Measurements from ENCODE around the gene SSRP1.

Gene SSRP1

DNA sequence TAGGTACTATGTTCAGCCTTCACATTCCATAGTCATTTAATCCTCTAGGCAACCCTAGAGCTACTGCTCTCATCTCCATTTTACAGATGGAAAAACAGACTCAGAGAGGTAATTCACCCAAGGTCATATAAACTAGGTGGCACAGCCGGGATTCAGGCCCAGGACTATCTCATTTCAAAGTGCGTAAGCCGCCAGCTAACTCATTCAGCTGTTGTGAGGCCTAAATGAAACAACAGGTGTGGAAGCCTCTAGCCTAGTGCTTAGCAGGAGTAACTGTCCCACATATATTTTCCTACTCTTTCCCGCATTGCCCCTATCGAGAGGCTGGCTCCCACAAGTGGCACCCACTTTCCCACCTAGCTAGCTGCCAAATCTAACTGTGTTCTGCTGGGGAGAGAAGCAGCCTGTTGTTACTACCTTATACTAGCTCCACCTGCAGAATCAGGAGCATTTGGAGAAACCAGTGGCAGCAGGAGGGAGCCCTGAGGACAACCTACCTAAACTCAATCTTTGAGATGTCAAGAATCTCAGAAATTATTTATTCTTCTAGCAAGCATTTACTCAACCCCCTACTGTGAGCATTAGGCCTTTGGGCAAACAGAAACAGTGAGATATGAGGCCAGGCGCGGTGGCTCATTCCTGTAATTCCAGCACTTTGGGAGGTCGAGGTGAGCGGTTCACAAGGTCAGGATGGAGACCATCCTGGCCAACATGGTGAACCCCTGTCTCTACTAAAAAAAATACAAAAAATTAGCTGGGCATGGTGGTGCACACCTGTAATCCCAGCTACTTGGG is 24.4 kb upstream of the SSRP1 start:
- no peak for DNase-seq (ENCODE audit: low read depth)

DNA sequence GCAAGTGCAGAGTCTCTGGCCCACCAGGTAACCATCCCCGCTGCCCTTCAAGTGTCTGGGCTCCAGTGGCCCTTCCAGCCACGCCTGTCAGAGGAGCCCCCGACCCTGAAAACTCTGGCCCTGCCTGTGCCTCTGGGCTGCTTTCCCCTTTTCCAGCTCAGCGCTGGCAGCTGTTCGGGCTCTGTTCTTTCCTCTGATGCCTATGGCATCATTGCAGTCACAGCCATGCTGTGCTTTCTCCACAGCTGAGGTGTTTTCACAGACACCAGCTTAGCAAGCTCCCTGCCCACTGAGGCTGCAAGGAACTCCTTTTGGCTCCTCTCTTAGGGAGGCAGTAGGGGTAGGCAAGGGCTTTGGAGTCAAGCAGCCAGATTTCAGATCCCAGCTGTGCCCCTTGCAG is 23.7 kb upstream of the SSRP1 start:
- no peak for DNase-seq (ENCODE audit: low read depth)

DNA sequence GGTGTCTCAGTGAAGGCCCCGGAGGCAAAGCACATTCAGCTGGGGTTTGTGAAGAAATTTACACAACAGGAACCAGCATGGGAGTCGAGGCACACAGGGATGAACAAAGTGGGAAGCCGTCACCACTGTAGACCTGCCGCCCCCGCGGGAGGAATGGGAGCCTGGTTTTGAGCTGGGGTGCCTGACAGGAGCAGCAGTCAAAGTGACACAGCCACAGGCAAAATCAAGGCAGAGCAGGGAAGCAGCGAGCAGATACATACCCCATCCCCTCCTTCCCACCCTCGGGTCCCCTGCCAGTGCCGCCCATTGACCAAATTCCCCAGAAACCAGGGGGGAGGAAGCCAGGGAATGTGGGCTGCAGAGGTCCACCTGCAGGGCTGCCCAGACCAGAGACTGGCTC is 23.3 kb upstream of the SSRP1 start:
- no peak for DNase-seq (ENCODE audit: low read depth)

DNA sequence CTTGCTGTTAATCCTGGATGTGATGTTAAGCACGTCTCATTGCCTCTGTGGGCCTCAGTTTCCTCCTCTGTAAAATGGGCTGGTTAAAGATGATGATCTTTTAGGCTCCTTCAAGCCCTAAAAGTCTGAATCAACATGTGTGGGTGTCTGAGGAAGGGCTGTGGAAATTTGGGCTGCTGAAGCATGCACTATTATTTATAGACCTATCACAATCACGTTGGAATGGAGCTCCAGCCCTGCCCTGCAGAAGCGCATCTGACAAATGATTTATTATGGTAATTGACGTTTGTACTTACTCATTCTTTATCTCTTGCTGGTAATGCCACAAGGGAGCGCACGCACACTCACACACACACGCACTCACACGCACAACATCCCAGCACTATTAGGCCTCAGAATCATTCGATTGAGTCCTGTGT is 22.9 kb upstream of the SSRP1 start:
- no peak for DNase-seq (ENCODE audit: low read depth)

DNA sequence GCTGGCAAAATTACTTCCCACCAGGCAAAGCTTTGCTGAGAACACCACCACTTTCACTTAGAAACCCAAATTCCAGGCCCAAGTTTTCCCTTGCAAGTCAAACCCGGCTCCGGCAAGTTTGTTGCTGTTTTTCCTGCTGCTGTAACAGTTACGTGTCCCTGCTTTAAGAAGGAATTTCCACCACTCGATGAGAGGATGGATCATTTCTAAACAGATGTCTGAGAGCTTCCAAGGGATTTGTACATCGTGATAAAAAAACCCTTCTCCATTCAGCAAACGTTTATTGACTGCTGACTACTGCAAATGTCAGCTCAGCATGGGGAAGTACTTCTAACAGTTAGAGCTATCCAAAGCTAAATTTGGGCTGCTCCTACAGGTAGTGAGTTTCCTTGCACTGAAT is 22.2 kb upstream of the SSRP1 start:
- no peak for DNase-seq (ENCODE audit: low read depth)

DNA sequence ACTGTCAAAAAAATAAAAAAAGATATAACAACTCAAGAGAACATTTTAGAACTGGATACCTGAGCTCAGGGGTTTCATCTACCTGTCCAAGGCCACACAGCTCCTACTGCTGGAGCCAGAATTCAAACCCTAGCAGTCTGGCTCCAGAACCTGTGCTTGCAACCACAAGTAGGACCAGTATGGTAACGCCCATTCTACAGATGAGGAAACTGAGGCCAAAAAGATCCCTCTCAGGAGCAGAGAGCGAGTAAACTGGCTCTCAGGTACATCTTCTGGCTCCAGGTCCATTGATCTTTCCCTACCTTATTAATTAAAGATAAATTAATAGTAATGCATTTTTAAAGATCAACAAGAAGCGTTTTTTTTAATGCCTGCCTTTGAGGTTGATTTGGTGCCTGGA is 21.6 kb upstream of the SSRP1 start:
- DNase-seq (ENCODE audit: low read depth) = no peak

DNA sequence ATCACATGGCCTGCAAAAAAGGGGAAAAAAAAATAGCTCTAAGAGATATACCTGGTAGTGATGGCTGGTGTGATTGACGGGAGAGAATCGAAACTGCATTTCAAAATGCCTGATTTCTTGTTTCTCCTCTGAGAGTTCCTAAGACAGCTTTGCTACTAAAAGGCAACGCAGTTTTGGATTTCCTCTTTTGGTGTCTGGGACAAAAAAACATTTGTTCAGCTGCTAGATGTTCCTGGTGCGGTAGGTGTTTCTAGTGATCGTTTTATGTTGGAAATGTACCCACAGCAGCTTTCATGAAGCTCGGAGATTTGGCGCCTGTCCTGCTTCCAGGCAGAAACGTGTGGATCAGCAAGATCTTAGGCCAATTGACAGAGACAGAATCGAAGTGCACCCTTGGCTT is 20.6 kb upstream of the SSRP1 start:
- no peak for DNase-seq (ENCODE audit: low read depth)

DNA sequence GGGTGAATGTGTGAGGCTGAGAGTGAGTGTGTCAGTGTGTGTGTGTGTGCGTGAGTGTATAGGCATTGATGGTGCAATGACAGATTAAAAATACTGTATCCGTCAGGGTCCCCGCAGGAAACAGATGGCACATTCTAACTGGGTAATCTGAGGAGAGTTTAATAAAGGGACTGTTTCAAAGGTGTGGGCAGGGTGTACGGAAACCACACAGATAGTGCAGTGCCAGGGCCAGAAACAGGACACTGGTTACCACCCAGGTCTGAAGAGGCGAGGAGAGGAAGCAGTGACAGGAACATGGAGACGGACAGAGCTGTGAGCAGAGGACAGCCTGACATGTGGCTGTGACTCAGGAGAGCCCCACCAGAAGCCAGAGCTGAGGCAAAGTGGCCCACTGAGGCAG is 19.0 kb upstream of the SSRP1 start:
- DNase-seq (ENCODE audit: low read depth) = no peak

DNA sequence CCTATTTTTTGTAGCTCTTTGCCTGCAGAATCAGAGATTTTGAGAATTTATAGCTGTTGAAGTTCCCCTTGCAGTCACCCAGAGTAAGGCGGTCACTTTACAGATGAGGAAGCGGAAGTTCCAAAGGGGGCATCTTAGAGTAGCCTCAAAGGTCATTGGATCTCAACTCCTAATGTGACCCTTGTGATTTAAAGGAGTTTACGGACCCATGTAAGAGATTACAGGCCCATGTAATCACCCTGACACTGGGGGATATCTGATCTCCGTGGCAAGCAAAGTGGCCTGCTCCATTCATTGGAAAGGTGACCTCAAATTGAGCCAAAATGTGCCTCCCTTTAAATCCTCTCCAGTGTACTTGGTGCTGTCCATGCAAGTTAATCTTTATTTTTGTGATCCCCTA is 18.2 kb upstream of the SSRP1 start:
- DNase-seq (ENCODE audit: low read depth) = no peak

DNA sequence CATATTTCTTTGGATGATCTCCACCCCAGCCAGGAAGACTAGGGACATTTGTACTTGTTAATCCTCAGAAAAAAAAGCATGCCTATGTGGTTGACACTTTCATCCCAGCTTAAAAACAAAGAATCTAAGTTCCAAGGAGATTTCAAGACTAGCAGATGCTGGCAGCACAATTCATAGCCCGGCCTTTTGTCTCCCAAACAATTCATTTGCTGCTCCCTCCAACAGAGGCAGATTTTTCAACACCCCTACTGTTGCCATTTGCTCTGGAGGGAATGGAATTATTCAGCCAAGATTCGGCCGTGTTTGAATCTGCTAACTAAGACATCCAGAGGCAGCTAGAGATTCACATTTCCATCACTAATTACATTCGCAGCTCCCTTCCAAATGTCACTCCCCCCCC is 17.8 kb upstream of the SSRP1 start:
- DNase-seq (ENCODE audit: low read depth) = no peak

DNA sequence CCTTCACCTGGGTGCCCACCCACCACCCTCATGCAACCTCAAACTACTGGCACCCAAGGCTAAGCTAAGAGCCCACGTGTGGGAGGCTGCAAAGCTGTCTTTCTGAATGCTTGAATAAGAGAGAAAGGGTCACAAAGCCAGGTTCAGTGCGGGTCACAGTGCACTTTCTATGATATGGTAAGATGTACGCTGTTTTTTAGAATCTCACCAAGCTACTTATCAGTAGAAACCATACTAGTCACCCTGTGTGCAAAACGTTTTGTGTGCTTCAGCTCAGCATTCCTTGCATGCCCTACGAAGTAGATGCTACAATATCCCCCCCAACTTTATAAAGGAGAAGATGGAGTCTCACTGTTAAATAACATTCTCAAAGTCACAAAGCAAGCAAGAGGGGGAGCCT is 17.3 kb upstream of the SSRP1 start:
- DNase-seq (ENCODE audit: low read depth) = no peak

DNA sequence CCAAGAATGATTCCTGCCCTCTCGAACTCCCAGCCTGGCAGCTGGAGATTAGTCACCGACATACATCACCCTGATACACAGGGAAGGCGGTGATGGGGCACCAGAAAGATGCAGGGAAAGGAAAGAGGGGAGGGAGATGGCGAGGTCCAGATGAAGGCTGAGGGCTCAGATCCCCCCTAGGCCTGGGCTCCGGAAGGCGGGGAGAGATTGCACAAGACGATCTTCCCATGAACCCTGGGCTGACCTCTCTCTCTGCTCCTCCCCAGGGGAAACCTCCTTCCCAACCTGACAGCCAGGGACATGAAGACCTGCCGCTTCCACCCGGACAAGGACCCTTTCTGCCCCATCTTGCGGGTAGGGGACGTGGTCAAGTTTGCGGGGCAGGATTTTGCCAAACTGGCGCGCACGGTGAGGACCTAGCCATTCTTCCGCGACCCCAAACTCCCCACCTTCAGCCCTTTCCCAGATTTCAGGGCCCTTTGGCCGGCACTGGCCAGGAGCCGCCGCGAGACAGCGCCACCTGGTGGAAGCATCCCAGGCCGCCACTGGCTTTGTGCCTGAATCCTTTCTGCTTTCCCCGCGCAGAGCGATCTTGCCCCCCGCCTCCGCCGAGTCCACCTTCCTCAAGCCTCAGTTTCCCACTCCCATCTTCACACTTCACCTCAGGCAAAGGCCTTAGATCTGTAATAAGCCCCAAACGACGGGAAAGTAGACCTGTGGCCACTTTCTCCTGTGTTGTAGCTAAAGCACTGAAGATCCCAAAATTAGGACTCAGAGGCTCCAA is 14.0 kb upstream of the SSRP1 start:
- no peak for DNase-seq (ENCODE audit: low read depth)

DNA sequence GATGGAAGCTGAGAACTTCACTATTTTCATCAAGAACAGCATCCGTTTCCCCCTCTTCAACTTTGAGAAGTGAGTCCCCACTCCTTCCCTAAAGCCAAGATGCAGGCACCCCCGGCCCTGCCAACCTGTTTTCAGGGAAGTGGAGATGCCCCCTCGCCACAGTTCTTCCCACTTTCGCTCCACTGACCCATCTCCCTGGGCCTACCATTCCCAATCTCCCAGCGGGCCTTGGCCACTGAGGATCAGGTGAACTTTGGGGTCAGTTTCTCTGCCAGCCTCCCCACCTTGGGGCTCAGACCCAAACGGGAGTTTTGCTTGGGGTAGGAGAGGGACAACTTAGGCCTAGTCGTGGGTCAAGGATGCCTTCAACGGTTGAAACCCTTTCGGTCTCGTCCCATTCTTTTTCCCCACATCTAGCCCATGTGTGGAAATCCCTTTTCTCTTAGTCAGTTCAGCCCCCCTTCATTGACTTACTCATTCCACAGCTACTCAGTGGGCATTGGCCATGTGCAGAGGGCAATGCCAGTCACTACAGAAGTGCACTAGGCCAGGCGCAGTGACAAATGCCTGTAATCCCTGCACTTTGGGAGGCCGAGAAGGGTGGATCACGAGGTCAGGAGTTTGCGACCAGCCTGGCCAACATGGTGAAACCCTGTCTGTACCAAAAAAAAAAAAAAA is 13.1 kb upstream of the SSRP1 start:
- no peak for DNase-seq (ENCODE audit: low read depth)

DNA sequence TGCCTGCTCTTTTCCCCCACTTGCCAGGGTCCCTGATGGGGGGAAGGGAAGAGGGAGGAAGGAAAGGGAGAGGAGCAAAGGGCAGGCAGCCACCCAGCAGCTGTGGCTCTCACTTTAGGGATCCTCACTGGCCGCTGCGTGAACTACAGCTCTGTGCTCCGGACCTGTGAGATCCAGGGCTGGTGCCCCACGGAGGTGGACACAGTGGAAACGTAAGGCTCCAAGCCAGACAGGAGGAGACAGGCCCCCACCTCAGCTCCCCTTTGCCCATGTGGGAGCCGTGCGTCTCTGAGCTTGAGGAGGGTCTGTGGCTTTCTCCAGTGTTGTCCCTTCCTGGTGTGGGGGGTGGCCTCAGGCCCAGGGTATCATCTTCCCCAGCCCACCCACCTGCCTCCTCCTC is 12.4 kb upstream of the SSRP1 start:
- no peak for DNase-seq (ENCODE audit: low read depth)

DNA sequence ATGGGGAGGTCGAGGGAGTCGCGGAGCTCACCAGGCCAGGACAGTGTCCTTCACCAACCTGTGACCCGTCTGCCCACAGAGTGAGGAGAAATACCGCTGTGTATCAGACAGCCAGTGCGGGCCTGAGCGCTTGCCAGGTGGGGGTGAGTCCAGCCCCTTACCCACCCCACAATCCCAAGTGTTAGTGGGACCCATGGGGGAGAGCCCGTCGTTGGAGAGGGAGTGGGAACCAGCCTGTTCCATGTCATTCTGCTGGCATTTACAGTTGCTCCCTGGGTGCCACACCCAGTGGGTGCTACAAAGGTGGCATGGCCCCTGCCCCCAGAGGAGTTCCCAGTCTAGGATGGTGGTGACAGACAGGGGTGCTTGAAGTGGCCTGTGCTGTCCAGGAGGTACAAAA is 11.6 kb upstream of the SSRP1 start:
- DNase-seq (ENCODE audit: low read depth) = no peak

DNA sequence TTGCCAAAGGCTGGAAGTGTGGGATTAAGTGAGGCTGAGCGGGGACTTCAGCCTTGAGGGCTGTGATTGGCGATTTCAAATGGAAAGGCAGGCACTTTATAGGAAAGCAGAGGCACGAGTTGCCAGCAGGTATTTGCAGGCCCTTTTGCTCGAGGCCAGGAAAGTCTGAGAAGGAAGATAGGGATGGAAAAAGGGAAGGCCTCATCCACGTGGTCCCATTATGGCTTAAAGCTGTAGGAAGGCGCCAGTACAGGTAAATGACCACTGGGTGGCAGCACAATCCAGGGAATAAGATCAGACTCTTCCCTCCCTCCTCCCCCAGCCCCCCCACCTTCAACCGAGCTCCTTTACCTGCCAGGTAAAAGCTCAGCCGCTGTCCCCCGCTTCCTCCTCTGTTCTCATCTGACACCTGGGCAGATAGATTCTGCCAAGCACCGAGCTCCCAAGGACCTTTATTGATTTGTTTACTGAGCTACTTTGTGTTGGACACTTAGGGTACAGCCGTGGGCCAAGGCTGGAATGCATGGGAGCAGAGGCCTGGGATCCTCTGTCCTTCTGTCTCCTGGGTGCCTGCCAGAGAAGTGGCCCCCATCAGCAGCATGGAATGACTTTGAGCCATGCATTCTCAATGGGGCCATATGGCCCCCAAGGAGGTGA is 10.0 kb upstream of the SSRP1 start:
- peak; percentile 49 for DNase-seq (ENCODE audit: low read depth)

DNA sequence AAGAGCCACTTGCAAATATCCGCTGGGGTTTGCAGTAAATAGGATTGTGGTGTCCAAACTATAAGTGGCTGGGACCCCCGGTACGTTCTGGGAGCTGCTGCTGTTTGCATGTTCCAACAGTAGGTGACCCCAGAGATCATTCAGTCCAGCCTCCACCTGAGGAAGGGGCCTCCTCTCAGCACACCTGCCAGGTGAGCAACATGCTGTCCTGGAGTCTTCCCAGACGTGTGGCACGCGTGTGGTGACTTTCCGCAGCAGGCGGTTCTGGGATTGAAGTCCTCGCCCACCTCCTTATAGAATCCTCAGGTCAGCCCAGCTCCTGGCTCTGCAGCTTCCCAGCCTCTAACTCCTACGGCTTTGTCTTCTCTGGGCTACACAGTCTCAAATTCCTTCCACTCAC is 9.1 kb upstream of the SSRP1 start:
- DNase-seq (ENCODE audit: low read depth) = no peak

DNA sequence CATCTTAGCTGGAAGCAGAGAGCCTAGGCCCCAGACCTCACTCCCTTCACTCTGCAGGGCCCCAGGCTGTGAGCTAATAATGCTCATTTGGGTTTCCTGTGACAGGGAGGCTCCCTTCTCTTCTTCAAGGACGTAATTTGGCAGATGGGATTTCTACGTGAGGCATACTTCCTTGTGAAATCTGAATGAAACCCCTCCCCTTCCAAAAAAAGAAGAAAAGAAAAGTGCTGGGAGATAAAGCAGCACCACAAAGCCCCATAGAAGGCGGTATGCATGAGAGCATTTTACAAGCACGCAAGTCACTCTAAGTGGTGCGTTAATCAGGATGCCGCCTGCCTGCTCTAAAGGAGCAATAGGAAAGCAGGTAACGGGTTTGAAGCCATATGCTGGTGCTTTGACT is 8.1 kb upstream of the SSRP1 start:
- DNase-seq (ENCODE audit: low read depth) = no peak

DNA sequence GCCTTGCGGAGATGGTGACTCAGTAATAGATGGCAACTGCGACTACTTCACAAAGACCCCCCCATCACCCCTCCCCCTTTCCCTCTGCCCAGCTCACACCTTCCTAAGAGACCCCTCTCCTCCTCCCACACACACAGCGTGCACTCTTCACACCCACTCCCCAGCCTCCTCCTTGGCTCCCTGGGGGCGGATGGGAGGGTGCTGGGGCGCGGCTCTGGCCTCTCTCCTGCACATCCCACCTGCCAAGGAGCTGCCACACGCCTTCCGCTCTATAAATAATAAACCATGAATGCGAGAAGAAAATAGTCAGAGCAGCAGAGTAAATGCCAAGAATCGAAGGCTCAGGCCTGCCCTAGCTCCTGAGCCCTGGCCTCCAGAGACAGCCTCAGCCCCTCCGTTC is 7.0 kb upstream of the SSRP1 start:
- no peak for DNase-seq (ENCODE audit: low read depth)

DNA sequence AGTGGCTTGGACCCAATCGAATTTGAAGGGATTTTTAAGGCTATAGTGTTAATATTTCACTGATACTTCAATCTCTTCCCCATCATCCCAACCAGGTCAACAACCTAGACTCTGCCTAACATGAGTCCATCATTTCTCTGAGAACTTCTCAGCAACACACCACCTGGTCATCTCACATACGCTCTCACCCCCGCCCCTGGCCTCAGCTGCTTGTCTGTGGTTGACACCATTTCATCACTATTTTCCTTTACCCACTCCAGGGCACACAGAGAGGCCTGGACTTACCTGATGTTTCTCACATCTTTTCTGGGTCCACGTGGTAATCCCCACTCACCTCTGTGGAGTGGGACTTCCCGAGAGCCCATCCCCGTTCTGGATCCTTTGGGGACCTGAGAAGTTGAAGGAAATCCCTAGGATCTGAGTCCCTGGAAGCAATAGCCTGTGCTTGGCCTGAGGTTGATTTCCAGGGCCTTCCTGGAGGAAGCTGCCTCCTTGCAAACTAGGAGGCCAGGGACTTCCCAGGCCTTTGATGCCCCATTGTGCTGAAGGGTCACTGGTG is 5.6 kb upstream of the SSRP1 start:
- DNase-seq (ENCODE audit: low read depth) = no peak

DNA sequence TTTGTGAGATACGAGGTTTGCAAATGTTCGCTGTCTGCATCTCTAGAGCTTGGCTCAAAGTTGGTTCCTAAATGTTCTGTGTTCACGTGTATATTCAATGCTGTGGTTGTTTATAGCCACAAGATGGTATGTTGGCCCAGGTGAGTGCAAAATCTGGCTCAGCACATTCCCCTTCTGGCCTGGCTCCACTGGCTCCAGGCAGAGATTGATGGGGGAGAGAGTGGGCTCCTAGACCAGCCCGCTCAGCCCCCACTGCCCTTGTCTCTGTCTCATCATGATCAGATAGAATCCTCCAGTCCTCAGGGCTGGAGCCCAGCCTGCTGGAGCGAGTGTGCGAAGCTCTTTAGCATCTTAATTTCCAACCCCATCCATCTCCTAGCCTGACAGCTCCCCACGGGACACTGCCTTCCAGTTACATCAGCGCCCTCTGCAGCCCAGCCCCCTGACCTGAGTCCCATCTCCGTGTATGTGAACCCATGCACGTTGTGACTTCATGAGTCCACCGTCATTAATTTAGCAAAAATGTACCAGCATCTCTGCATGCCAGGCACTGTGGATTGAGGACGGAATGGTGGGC is 4.4 kb upstream of the SSRP1 start:
- DNase-seq (ENCODE audit: low read depth) = no peak

DNA sequence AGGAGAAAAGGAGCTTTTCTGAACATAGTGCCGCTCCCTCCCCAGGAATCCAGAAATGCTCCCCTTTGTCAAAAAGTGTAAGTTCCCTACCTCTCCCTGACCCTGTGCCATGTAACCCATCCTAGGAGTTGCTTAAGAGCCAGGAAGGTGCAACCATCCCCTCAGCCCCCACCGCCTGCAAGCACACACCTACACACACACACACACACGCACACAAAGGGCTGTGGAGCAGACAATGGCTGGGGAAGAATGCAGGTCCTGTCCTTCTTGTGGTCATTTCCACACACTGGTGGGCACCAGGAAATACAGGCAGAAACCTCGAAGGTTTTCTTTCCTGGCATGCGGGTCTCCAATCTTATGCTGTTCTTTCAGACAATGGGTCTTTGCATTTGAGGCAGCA is 3.6 kb upstream of the SSRP1 start:
- DNase-seq (ENCODE audit: low read depth) = no peak

Measured in fibroblast of the conjunctiva (primary cell).